HG02610 (cell line): Measurements from ENCODE around the gene FXYD7.
"Not testable (repeated sequence)": the region's sequence is repeated elsewhere in the genome, so short reads cannot be mapped to it uniquely, and the experiment has no call there.

Experiments used
- ATAC-seq: cut with Tn5 transposase; IDR thresholded peaks from one replicate; pipeline ENCODE4 v1.9.1; 2021; ENCODE audit warnings: mild to moderate bottlenecking, moderate library complexity; ENCODE audit not compliant: unreplicated experiment

Gene FXYD7, protein sequence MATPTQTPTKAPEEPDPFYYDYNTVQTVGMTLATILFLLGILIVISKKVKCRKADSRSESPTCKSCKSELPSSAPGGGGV

DNA sequence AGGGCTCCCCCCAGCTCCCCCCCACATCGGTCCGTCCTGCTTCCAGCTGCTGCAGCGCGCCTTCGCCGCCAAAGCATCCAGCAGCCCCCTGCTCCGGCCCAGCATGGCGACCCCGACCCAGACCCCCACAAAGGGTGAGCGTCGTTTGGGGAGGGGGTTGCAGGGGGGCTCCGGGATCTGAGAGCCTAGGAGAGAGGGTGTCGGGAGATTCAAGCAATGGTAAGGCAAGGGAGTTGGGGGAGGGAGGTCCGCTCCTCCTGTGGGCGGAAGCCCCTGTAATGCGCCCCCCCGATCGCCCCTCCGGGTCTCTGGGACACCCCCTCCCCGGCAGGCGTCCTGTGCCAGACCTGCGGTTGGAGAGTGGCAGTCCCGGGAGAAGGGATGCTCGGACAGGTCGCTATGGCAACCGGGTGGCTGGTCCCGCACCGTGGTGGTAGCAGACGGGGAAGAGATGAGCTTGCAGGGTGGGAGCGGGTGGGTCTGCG, at the start of gene FXYD7:
Gene FXYD7, plus strand, starts transcription at position 25 of the 485 bp plus-strand sequence. Its CDS starts 79 bp downstream, at position 104.
- no peak for ATAC-seq

DNA sequence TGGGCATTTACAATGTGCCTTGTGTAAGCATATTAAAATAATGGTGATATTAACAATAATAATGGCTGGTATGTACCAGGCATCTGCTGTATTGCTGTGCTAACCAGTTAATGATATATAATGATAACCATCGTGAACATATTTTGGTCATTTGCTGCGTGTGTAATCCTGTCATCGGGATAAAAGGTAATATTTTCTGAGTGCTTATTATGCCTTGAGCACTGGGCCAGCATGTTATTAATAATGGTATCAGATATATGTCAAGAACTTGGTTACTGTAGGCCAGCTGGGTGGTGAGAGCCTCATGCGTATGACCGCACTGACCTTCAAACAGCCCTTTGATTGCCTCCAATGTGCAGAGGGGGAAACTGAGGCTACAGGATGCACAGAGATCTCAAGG, 49.6 kb upstream of the FXYD7 start:
- no peak for ATAC-seq

GRCh38 chr19:35093941-35094647, 49.0 kb upstream of the FXYD7 start:
- ATAC-seq, result no peak

DNA sequence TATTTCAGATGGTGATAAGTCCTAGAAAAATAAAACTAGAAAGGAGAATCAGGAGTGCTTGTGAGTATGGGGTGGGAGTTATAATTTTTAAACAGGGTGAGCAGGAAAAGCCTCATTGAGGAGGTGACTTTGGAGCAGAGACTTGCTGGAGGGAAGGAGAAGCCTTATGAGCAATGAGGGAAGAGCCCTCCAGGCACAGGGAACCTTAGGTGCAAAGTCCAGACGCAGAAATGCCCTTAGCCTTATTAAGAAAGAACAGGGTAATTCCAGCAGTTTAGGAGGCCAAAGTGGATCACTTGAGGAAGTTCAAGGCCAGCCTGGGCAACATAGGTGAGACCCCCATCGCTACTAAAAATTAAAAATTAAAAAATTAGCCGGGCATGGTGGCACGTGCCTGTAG, 48.4 kb upstream of the FXYD7 start:
- no peak for ATAC-seq

DNA sequence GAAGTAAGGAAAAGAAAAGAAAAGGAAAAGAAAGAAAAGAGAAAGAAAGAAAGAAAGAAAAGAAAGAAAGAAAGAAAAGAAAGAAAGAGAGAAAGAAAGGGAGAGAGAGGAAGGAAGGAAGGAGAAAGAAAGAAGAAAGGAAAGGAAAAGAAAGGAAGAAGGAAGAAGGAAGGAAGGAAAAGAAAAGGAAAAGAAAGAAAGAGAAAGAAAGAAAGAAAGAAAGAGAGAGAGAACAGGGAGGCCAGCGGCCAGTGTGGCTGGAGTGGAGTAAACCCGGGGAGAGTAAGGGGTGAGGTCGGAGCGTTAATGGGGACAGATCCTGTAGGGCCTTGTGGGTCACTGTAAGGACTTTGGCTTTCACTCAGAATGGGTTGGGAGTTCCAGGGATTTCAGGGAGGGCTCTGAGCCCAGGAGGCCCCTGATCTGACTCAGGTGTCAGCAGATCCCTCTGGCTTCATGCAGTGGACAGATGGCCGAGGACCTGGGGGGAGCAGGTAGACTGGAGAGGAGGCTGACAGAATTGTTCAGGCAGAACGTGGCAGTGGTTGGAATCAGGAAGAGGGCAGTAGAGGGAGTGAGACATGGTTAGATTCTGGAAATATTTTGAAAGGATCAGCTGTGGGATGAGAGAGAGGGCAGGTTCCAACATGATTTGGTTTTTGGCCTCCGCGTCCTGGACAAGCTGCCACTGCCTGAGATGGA, 47.2 kb upstream of the FXYD7 start:
- no peak for ATAC-seq

- ATAC-seq, result no peak
Observed at GRCh38 chr19:35098413-35099049, 44.5 kb upstream of the FXYD7 start.

GRCh38 chr19:35099155-35099896, 43.7 kb upstream of the FXYD7 start:
- ATAC-seq, result no peak

DNA sequence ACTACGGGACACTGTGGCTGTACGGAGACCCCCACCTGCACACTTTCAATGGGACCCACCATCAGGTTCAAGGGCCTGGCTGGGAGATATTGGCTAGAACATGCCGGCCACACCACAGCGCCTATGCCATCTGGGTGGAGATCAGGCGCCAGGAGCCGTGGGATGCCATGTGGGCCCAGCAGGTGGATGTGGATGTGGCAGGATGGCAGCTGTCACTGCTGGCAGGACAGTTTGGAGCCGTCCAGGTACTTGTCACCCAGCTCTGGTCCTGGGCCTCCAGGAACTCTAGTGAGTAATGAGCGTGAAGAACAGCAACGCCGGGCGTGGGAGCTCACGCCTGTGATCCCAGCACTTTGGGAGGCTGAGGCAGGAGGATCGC, 43.2 kb upstream of the FXYD7 start:
- no peak for ATAC-seq

- no peak for ATAC-seq
Observed at GRCh38 chr19:35100588-35101533, 42.2 kb upstream of the FXYD7 start.

GRCh38 chr19:35101949-35102348, 41.1 kb upstream of the FXYD7 start:
- not testable (repeated sequence) for ATAC-seq

DNA sequence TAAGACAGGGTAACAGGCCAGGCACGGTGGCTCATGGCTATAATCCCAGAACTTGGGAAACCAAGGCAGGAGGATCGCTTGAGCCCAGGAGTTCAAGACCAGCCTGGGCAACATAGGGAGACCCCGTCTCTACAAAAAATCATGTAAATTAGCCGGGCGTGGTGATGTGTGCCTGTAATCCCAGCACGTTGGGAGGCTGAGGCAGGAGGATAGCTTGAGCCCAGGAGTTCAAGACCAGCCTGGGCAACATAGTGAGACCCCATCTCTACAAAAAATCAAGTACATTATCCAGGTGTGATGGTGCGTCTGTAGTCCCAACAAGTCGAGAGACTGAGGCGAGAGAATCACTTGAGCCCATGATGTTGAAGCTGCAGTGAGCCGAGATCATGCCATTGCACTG, 39.4 kb upstream of the FXYD7 start:
- ATAC-seq, result not testable (repeated sequence)

- no peak for ATAC-seq
Observed at GRCh38 chr19:35104361-35104760, 38.7 kb upstream of the FXYD7 start.

DNA sequence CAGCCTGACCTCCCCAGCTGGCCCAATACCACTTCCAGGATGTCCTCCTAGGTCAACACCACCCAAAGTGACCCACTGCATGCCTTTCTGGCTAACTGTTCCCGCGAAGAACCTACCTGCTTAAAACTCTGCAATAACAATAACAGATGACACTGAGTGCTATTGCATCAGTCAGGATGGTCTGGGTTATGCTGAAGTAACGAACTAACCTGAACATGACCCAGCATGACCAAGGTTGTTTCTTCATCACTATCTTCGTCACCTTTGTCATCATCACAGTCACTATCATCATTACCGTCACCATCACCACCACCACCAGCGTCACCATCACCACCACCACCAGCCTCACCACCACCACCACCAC, 38.0 kb upstream of the FXYD7 start:
- ATAC-seq, result no peak

DNA sequence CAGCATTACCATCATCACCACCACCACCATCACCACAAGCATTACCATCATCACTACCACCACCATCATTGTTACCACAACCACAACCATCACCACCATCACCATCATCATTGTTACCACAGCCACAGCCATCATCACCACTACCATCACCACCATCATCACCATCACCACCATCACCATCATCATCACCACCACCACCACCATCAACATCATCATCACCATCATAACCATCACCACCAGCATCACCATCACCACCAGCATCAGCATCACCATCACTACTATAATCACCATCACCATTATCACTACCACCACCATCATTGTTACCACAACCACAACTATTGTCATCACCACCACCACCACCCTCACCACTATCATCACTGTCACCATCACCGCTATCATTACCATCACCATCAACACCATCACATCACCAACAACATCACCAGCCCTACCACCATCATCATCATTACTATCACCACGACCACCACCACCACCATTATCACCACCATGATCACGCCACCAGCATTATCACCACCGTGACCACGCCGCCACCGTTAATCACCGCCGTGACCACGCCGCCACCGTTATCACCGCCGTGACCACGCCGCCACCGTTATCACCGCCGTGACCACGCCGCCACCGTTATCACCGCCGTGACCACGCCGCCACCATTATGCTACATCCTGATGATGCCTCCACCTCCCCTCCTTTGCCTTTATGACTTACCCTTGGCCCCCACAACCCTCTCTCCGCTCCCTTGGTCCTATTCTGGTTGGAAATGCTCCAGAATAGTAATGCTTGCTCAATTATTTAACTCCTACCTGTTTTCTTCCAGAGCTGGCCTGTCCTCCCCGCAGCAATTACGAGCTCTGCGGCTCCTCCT, 37.4 kb upstream of the FXYD7 start:
- ATAC-seq, result no peak

DNA sequence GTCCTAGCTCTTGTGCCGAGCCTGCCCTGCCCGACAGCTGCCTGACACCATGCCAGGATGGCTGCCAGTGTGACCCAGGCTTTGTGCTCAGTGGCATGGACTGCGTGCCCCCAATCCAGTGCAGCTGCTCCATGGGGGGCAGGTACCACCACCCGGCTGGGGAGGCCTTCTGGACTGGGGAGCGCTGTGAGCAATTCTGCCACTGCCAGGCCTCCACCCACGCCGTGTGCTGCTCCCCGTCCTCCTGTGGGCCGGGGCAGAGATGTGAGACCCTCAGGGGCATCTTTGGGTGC, 36.8 kb upstream of the FXYD7 start:
- ATAC-seq, result no peak

GRCh38 chr19:35106898-35107541, 36.0 kb upstream of the FXYD7 start:
- ATAC-seq, result no peak

- ATAC-seq, result no peak
Observed at GRCh38 chr19:35107545-35107944, 35.5 kb upstream of the FXYD7 start.

DNA sequence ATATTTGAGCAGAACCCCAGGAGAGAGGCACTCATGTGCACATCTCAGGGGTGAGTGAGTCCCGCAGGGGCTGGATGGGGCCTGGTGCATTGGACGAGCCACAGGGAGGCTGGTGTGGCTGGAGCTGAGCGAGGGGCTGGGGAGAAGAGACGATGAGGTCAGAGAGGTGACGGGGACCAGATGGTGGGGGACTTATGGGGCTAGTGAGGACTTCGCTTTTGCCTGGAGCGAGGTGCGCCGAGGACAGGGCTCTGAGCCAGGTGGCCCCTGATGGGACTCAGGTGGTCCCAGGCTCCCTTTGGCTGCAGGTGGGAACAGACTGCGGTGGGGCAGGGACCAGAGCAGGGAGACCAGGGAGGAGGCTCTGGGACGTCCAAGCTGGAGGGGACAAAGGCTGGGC, 34.3 kb upstream of the FXYD7 start:
- ATAC-seq, result no peak
